Subcutaneous adipose tissue (tissue), 4 donors: ENCODE measurements around the gene PISD. TPM values are rescaled to one million over a fixed set of nuclear protein-coding genes. Genes with fewer than 3 reads are reported as not detected.

ENCODE experiments used
- CTCF ChIP-seq: fragments of 450-650 bp; IDR thresholded peaks from one replicate; pipeline ENCODE4 v1.5.1; 2016; ENCODE audit warnings: low read depth, mild to moderate bottlenecking, control low read depth, antibody characterized with exemption, moderate library complexity
- total RNA-seq, 4 donors: library from RNA; depleted of rRNA; stranded (reverse); fragments of >200 nt; gene quantifications; one replicate each; pipeline ENCODE4 v1.1.0, GENCODE V29; 2016

The PISD gene
- total RNA-seq, 4 donors from 2014 or later, result 46.7 to 207 (median 61.1) TPM

GRCh38 chr22:31620756-31621480, 41.1 kb downstream of the PISD start:
- TF ChIP-seq CTCF, result no peak

- TF ChIP-seq CTCF, result no peak
Measured at GRCh38 chr22:31619611-31620300, 42.3 kb downstream of the PISD start.

- TF ChIP-seq CTCF, result no peak
Measured at GRCh38 chr22:31618471-31619176, 43.4 kb downstream of the PISD start.

- TF ChIP-seq CTCF, result no peak
Measured at GRCh38 chr22:31618057-31618456, 44.0 kb downstream of the PISD start.

- no peak for TF ChIP-seq CTCF
Measured at GRCh38 chr22:31616315-31616980, 45.6 kb downstream of the PISD start.

- TF ChIP-seq CTCF, result no peak
Measured at GRCh38 chr22:31615940-31616314, 46.1 kb downstream of the PISD start.

GRCh38 chr22:31615491-31615860, 46.5 kb downstream of the PISD start:
- TF ChIP-seq CTCF, result no peak
